Neural progenitor cell (in vitro differentiated cells): ENCODE data around the gene STMP1.

ENCODE experiments used
- EZH2 ChIP-seq: fragments of 200-600 bp; sonication (generic); IDR thresholded peaks from 2 replicates; pipeline ENCODE4 v1.6.1; 2017; ENCODE audit warnings: antibody characterized with exemption, mild to moderate bottlenecking, moderate library complexity
- EZH2phosphoT487 ChIP-seq: fragments of 200-600 bp; sonication (generic); IDR thresholded peaks from 2 replicates; pipeline ENCODE4 v1.6.1; 2017; ENCODE audit warnings: antibody characterized with exemption
- TF ChIP-seq, protein P1 (sequence below): fragments of 200-600 bp; sonication (generic); IDR thresholded peaks from 2 replicates; pipeline ENCODE4 v1.5.1; 2017; ENCODE audit warnings: antibody characterized with exemption, mild to moderate bottlenecking

DNA sequence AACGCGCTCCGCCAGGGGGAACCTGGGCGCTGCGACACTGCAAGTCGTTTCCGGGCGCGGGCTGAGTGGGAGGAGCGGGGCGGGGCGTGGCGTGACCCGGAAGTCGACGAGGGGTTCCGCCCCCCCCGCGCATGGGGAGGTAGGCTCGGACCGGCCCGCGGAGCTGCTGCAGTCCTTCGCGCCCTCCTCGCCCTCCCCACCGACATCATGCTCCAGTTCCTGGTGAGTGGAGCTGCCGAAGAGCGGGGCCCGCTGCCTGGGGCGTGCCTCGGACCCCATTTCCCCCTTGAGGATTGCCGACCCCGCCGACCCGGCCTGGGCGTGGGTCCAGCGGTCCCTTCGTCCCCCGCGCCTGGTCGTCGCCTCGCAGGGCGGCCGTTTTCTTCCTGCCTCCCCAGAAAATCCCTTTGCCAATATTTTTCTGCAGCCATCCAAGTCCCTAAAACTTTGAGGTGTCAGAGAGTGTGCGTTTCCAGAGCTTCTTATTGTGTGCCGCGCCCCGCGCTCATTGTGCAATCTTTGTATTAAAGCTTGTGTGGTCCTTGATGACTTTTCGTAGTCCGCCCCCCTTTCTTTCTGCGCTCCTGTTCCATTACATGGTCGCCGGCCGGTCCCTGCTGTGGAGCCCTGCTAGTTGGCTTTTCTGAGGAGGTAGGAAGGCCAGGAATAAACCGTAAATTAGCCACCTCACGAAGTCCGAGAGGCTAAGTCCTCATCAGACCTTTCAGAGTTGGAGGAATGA is at the start of gene STMP1:
- TF ChIP-seq, protein P1, sequence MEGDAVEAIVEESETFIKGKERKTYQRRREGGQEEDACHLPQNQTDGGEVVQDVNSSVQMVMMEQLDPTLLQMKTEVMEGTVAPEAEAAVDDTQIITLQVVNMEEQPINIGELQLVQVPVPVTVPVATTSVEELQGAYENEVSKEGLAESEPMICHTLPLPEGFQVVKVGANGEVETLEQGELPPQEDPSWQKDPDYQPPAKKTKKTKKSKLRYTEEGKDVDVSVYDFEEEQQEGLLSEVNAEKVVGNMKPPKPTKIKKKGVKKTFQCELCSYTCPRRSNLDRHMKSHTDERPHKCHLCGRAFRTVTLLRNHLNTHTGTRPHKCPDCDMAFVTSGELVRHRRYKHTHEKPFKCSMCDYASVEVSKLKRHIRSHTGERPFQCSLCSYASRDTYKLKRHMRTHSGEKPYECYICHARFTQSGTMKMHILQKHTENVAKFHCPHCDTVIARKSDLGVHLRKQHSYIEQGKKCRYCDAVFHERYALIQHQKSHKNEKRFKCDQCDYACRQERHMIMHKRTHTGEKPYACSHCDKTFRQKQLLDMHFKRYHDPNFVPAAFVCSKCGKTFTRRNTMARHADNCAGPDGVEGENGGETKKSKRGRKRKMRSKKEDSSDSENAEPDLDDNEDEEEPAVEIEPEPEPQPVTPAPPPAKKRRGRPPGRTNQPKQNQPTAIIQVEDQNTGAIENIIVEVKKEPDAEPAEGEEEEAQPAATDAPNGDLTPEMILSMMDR: peak; percentile 70
- TF ChIP-seq EZH2 (no peak), EZH2phosphoT487 (no peak)
